Nephron (organoid): ENCODE results near the gene CXCR5.

ENCODE experiments used
- H3K27ac Mint-ChIP-seq, 3 experiments: 2 replicates each; pipeline ENCODE4 v1.8.0; 2020; ENCODE audit warnings: mixed read lengths in 3 of 3, mild to moderate bottlenecking in 2 of 3, moderate library complexity in 1 of 3
- H3K27me3 Mint-ChIP-seq: 2 replicates; pipeline ENCODE4 v1.8.0; 2021; ENCODE audit warnings: low read depth, mild to moderate bottlenecking, moderate library complexity, mixed read lengths
- H3K36me3 Mint-ChIP-seq: 2 replicates; pipeline ENCODE4 v1.8.0; 2020; ENCODE audit warnings: low read depth, mixed read lengths
- H3K4me1 Mint-ChIP-seq: 2 replicates; pipeline ENCODE4 v1.8.0; 2020; ENCODE audit warnings: mixed read lengths
- H3K4me3 Mint-ChIP-seq, 3 experiments: 2 replicates each; pipeline ENCODE4 v1.8.0; 2020; ENCODE audit warnings: mild to moderate bottlenecking in 3 of 3, mixed read lengths in 3 of 3, moderate library complexity in 2 of 3
- H3K9me3 Mint-ChIP-seq: 2 replicates; pipeline ENCODE4 v1.8.0; 2020; ENCODE audit warnings: mixed read lengths
- CTCF ChIP-seq, 3 experiments: fragments of 200-600 bp; sonication (generic); IDR thresholded peaks; one replicate each; pipeline ENCODE4 v1.5.0; 2021; ENCODE audit warnings: antibody characterized with exemption in 3 of 3; ENCODE audit not compliant: unreplicated experiment in 3 of 3

CXCR5 gene

GRCh38 chr11:118892964-118893363, 9.3 kb downstream of the CXCR5 start:
- Mint-ChIP-seq H3K4me3 (no peak overlapping the region), H3K9me3 (no peaks in the 10 kb centered on the region), H3K36me3 (peaks cover 6% of the 10 kb centered on the region), H3K27me3 (peaks cover 15% of the 10 kb centered on the region), H3K27ac (no peak overlapping the region), H3K4me1 (peaks cover 32% of the 10 kb centered on the region)
- no peak for TF ChIP-seq CTCF (IDR thresholded peaks at IDR 0.05; ENCODE audit: unreplicated experiment in 3 of 3)

- no peak overlapping the region for H3K4me3 Mint-ChIP-seq
- no peak for TF ChIP-seq CTCF (IDR thresholded peaks at IDR 0.05; ENCODE audit: unreplicated experiment in 3 of 3)
- peaks cover 6% of the 10 kb centered on the region for H3K36me3 Mint-ChIP-seq
- H3K4me1 Mint-ChIP-seq, result peaks cover 27% of the 10 kb centered on the region
- peaks cover 8% of the 10 kb centered on the region for H3K27me3 Mint-ChIP-seq
- H3K9me3 Mint-ChIP-seq, result no peaks in the 10 kb centered on the region
- H3K27ac Mint-ChIP-seq, result no peak overlapping the region
Measured at GRCh38 chr11:118893662-118894061, 10.0 kb downstream of the CXCR5 start.

GRCh38 chr11:118894192-118894591, 10.5 kb downstream of the CXCR5 start:
- H3K36me3 Mint-ChIP-seq, result peaks cover 6% of the 10 kb centered on the region
- no peak for TF ChIP-seq CTCF (IDR thresholded peaks at IDR 0.05; ENCODE audit: unreplicated experiment in 3 of 3)
- H3K4me3 Mint-ChIP-seq, result no peak overlapping the region
- peaks cover 27% of the 10 kb centered on the region for H3K4me1 Mint-ChIP-seq
- no peaks in the 10 kb centered on the region for H3K9me3 Mint-ChIP-seq
- H3K27me3 Mint-ChIP-seq, result peaks cover 4% of the 10 kb centered on the region
- H3K27ac Mint-ChIP-seq, result no peak overlapping the region

- H3K27me3 Mint-ChIP-seq, result peaks cover 4% of the 10 kb centered on the region
- peaks cover 27% of the 10 kb centered on the region for H3K4me1 Mint-ChIP-seq
- peak overlapping the region; percentile 33 to 78 (median 61) for H3K27ac Mint-ChIP-seq
- peaks cover 11% of the 10 kb centered on the region for H3K36me3 Mint-ChIP-seq
- no peak overlapping the region for H3K4me3 Mint-ChIP-seq
- no peak for TF ChIP-seq CTCF (IDR thresholded peaks at IDR 0.05; ENCODE audit: unreplicated experiment in 3 of 3)
- H3K9me3 Mint-ChIP-seq, result no peaks in the 10 kb centered on the region
Measured at GRCh38 chr11:118895093-118896039, 11.7 kb downstream of the CXCR5 start.

DNA sequence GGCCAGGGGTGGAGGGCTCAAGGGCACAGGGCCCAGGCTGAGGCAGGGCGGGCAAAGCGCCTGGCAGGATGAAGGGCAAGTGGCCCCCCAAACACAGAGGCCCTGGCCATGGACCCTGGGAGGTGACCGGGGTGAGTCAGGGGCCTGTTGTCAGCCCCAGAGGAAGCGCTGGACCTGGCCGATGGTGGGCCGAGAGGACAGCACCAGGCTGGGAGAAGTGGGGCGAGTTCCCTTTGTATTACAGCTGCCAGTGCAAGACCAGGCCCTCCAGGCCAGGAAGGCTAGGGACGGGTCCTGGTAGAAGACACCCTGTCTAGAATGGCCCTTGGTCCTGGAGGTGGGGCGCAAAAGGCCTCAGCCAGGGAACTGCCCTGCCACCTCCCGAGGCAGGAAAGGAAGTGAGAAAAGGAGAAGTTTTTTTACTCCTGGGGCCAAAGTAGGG, 12.8 kb downstream of the CXCR5 start:
- no peaks in the 10 kb centered on the region for H3K9me3 Mint-ChIP-seq
- H3K4me3 Mint-ChIP-seq, result no peak overlapping the region
- H3K4me1 Mint-ChIP-seq, result peaks cover 27% of the 10 kb centered on the region
- H3K27ac Mint-ChIP-seq, result peak overlapping the region in 1 of 3 experiments; percentile 49
- TF ChIP-seq CTCF (IDR thresholded peaks at IDR 0.05; ENCODE audit: unreplicated experiment in 3 of 3), result no peak
- H3K27me3 Mint-ChIP-seq, result peaks cover 4% of the 10 kb centered on the region
- H3K36me3 Mint-ChIP-seq, result peaks cover 18% of the 10 kb centered on the region
